HL-60 (cell line): ENCODE measurements around the gene COG1.

Experiments used
- DNase-seq, 2 experiments: peaks; one replicate each; pipeline ENCODE4 v3.0.0-alpha.2; 2010 to 2020; ENCODE audit warnings: low read depth in 1 of 2, low spot score in 1 of 2
- H3K27ac ChIP-seq: fragments of 250-450 bp; sonication (Bioruptor Pico); replicated peaks from 2 replicates; pipeline ENCODE4 v1.5.1; 2020; ENCODE audit warnings: mild to moderate bottlenecking, moderate library complexity
- H3K27me3 ChIP-seq: fragments of 250-450 bp; sonication (Bioruptor Pico); 2 replicates; pipeline ENCODE4 v1.5.1; 2021; ENCODE audit warnings: mild to moderate bottlenecking, moderate library complexity; ENCODE audit not compliant: insufficient read depth, poor library complexity, severe bottlenecking
- H3K4me3 ChIP-seq: replicated peaks from 2 replicates; pipeline ENCODE4 v1.5.1; 2011; ENCODE audit warnings: mild to moderate bottlenecking, control low read depth, low read length; ENCODE audit not compliant: insufficient read depth
- GABPA ChIP-seq: IDR thresholded peaks from 2 replicates; pipeline ENCODE4 v1.6.1; 2012; ENCODE audit warnings: low read depth
- POLR2AphosphoS5 ChIP-seq: IDR thresholded peaks from 2 replicates; pipeline ENCODE4 v1.6.1; 2012; ENCODE audit warnings: low read depth
- SPI1 ChIP-seq: IDR thresholded peaks from 2 replicates; pipeline ENCODE4 v1.6.1; 2012; ENCODE audit warnings: low read depth, mild to moderate bottlenecking, borderline replicate concordance
- TF ChIP-seq, protein P1 (sequence below): IDR thresholded peaks from one replicate; pipeline ENCODE4 v1.5.1; 2011; ENCODE audit warnings: low read length, control low read depth, inconsistent platforms; ENCODE audit not compliant: insufficient read depth
- TF ChIP-seq, protein P2 (sequence below): IDR thresholded peaks from 2 replicates; pipeline ENCODE4 v1.6.1; 2012; ENCODE audit warnings: low read depth; ENCODE audit not compliant: insufficient replicate concordance

COG1 gene

DNA sequence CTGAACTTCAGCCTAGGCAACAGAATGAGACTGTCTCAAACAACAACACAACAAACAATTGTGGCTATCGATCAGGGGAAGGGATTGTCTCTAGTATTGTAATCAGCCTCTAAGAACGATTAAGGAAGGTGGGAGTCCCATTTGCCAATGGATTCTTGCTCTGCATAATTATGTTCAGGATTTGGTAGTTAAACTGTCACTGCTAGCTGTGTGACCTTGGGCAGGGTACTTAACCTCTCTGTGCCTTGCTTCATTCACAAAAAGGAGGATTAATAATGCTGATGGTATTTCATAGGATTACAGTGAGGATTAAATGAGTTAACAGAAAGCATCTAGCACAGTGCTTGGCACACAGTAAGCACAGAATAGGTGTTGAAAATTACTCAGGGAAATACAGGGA, 34.7 kb upstream of the COG1 start:
- DNase-seq = no peak
- Histone ChIP-seq H3K4me3 (no peak overlapping the region), H3K27ac (no peak overlapping the region), H3K27me3 (peaks cover 8% of the 10 kb centered on the region)
- TF ChIP-seq POLR2AphosphoS5 (no peak), SPI1 (no peak), GABPA (no peak)
- TF ChIP-seq, protein P1, sequence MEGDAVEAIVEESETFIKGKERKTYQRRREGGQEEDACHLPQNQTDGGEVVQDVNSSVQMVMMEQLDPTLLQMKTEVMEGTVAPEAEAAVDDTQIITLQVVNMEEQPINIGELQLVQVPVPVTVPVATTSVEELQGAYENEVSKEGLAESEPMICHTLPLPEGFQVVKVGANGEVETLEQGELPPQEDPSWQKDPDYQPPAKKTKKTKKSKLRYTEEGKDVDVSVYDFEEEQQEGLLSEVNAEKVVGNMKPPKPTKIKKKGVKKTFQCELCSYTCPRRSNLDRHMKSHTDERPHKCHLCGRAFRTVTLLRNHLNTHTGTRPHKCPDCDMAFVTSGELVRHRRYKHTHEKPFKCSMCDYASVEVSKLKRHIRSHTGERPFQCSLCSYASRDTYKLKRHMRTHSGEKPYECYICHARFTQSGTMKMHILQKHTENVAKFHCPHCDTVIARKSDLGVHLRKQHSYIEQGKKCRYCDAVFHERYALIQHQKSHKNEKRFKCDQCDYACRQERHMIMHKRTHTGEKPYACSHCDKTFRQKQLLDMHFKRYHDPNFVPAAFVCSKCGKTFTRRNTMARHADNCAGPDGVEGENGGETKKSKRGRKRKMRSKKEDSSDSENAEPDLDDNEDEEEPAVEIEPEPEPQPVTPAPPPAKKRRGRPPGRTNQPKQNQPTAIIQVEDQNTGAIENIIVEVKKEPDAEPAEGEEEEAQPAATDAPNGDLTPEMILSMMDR = no peak
- TF ChIP-seq, protein P2, sequence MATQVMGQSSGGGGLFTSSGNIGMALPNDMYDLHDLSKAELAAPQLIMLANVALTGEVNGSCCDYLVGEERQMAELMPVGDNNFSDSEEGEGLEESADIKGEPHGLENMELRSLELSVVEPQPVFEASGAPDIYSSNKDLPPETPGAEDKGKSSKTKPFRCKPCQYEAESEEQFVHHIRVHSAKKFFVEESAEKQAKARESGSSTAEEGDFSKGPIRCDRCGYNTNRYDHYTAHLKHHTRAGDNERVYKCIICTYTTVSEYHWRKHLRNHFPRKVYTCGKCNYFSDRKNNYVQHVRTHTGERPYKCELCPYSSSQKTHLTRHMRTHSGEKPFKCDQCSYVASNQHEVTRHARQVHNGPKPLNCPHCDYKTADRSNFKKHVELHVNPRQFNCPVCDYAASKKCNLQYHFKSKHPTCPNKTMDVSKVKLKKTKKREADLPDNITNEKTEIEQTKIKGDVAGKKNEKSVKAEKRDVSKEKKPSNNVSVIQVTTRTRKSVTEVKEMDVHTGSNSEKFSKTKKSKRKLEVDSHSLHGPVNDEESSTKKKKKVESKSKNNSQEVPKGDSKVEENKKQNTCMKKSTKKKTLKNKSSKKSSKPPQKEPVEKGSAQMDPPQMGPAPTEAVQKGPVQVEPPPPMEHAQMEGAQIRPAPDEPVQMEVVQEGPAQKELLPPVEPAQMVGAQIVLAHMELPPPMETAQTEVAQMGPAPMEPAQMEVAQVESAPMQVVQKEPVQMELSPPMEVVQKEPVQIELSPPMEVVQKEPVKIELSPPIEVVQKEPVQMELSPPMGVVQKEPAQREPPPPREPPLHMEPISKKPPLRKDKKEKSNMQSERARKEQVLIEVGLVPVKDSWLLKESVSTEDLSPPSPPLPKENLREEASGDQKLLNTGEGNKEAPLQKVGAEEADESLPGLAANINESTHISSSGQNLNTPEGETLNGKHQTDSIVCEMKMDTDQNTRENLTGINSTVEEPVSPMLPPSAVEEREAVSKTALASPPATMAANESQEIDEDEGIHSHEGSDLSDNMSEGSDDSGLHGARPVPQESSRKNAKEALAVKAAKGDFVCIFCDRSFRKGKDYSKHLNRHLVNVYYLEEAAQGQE = no peak

DNA sequence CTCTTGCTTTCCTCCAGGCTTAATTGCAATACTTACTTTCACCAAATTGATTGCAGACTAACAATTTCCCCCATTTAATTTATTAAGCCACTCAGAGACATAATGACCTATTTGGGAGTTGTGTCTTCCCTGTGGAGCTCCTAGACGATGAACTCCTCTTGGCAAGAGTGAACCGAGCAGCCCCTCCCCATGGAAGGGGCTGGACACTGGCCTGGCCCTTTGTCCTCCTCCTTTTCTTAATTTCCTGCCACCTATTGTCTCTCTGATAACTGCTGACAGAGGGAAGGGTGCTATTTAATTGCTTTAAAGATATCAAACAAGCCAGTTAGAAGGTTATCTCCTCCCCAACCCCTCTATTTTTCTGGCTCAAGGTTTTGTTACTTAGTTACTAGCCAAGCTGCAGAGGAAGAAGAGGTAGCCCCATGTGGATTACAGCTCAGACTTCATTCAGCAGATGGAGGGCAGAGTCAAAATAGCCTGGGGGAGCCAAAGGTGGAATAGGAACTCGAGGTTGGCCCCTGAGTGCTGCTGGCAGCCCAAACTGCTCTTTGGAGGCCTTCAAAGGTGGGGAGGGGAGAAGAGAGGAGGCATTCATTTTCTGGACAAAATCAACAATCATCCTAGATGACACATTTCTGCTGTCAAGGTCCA, 31.8 kb upstream of the COG1 start:
- H3K4me3 ChIP-seq = no peak overlapping the region
- TF ChIP-seq GABPA = no peak
- DNase-seq = no peak
- H3K27me3 ChIP-seq = peaks cover 37% of the 10 kb centered on the region
- no peak overlapping the region for H3K27ac ChIP-seq

DNA sequence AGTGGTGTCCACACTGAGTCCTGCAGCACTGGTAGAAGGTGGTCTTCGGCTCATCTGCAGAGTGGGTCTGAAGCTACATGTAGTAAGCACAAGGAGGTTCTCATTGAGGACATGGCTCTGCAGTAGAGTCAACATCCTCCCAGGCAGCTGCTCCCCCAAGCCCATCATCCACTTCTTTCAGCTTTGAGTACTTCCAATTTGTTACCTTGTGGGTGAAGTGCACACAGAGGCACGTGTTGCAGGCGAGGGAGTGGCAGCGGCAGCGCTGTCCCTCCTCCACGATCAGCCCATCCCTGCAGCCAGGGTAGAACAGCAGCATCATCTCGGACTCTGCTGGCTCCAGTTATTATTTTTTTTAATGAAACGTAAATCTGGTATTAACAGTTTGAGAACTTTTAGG, 29.8 kb upstream of the COG1 start:
- TF ChIP-seq, protein P2 = no peak
- TF ChIP-seq SPI1 (no peak), GABPA (no peak), POLR2AphosphoS5 (no peak)
- TF ChIP-seq, protein P1 = no peak
- no peak for DNase-seq
- peaks cover 40% of the 10 kb centered on the region for H3K27me3 ChIP-seq

DNA sequence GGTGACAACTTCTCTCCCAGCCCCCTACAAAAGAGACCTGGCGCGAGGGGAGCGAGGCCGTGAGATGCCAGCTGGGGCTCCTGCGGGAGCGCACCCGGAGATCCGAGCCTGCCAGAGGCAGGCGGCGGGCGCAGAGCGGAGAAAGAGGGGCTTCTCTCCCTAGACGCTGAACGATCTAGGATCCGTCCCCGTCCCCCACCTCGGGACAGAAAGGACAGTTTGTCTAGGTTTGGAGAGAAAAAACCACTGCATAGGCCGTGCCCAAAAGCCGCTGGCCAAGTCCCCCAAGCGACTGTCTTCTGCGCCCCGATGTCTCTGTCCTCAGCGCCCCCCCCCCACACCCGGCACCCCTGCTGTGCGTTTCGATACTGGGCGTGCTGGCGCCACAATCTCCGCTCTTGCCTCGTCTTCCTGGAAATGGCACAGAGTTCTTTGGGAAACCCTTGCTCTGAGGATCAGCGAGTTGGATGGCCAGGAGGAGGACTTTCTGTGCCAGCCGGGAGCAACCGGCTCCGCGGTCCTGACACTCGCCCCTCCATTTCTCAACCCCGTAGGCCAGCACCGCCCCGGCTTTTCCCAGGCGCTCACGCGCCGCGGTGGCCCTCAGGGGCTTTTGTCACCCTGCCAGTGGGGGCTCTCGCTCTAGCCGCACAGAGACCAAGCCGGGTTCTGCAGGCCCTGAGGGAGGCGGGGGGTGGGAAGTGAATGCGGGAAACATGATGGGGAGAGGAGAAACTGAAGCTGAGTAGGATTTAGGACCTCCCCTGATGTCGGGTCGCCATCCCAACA, 27.0 kb upstream of the COG1 start:
- Histone ChIP-seq H3K27me3 (peaks cover 40% of the 10 kb centered on the region), H3K27ac (no peak overlapping the region), H3K4me3 (peak overlapping the region; percentile 14)
- no peak for DNase-seq
- no peak for TF ChIP-seq SPI1
- TF ChIP-seq, protein P1 = no peak
- no peak for TF ChIP-seq GABPA
- no peak for TF ChIP-seq POLR2AphosphoS5
- TF ChIP-seq, protein P2 = no peak

More for the DNA sequence above, 29.8 kb upstream of the COG1 start:
- H3K4me3 ChIP-seq = no peak overlapping the region
- no peak overlapping the region for H3K27ac ChIP-seq
